CD4-positive, alpha-beta T cell treated with Interleukin-4 for 4 hours (primary cell): ENCODE data around the gene FAM163B.

ENCODE experiments used
- DNase-seq: peaks from one replicate; pipeline ENCODE4 v3.0.0-alpha.2; 2020

FAM163B gene

DNA sequence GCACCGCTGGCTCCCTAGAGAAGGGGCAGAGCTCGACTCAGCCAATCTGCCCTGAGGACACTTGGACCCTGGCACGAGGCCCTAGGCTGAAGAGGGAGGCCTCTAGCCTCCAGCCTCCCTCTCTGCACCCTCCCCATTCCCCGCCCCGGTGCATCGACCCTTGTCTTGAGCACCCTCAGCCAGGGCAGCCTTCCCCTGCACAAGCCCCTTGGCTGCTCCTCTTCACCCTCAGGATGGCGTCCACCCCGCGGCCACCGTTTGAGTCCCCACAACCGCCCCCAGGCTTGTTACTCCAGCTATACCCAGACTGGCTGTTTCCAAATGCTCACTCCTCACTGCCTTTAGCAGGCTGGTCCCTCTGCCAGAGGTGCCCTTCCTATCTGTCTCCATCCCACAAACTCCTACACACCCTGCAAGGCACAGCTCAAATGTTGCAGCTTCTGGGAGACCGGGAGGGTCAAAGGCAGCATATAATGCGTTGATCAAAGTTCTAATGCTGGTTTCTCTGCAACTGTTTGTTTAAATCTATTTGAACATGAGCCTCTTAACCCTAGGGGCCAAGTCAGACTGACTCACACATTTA is 6.5 kb upstream of the FAM163B start:
- DNase-seq = no peak

DNA sequence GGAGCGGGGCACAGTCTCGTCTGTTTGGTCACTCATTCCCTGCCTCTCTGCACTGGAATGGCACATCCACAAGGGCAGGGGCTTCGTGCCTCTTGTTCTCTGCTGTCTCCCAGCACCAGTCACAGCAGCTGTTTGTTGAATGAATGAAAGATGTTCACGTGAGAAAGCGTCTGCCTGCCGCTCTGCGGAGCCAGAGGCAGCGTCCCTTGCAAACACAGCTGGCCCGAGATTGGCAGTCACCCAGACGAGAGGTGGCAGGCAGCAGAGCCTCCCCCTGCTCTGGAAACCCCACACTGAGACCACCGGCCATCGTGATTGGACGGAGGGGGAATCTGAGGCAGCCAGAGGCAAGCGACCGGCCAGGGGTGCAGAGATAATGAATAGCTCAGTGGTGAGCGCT is 6.0 kb upstream of the FAM163B start:
- no peak for DNase-seq

GRCh38 chr9:133614678-133615077 is 5.5 kb upstream of the FAM163B start:
- no peak for DNase-seq

DNA sequence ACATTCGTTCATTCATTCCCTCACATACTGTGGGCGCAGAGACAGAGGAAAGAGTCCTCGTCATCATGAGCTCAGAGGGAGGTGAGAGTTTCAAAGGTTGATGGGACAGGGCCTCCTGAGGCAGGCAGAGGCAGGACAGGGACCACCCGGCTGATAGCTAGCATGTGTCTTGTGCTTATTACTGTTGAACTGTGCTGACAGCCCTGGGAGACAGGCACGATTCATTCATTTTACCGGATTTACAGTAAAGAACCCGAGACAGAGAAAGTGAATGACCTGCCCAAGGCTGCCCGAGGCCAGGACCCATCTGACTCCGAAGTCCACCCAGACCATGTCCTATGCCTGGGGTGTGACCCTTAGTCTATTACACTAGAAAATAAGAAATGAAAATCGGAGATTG is 4.9 kb upstream of the FAM163B start:
- DNase-seq = no peak

DNA sequence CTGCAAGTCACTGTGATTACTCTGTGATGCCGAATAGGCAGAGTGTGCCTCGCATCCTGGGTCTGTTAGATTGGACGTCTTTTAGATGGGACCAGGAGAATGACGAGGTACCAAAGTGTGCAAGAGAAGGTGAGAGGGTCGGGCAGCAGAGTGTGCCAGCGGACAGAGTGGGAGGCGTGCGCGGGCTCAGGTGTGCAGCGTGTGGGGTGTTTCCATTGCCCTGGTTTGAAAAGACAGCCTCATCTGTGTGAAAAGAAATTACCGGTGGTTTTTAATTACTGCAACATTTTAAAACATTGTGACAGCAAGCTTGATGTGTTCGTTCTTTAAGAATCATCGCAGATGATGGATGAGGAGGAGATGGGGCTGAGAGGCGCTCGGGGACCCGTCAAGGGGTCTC is 4.2 kb upstream of the FAM163B start:
- no peak for DNase-seq

DNA sequence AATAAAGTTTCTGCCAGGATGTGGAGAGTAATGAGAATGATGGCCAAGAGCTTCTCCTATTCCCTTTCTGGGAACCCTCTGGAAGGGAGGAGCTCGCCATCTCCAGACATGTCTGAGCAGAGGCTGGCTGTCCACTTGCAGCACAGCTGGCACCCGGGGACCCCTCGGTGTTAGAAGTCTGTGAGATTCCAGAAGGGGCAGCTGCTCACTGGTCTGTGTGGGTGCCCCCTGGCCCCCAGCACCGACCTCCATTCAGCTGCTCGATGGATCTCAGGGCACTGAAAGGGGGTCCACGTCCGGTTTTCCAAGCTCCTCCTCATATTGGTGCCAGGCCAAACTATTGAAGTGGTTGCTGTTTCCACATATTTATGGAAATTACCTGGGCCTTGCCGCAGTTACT is 3.6 kb upstream of the FAM163B start:
- DNase-seq = no peak

GRCh38 chr9:133612051-133612450 is 2.9 kb upstream of the FAM163B start:
- no peak for DNase-seq

DNA sequence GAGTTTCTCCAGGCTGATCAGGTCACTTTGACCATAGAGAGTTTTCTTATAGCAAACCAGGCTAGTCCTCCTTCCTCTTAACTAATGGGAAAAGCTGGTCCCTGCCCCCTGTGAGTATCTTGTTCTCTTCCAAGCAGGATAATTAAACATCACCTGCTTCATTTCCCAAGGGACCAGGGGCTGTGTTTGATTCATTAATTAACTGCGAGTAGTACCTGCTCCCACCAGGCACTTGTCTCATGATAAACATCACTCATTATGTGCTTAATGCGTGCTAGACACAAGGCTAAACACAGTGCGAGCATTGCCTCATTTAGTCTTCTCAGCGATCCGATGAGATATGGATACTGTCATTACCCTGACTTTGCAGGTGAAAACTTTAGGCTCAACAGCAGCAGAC is 1.7 kb upstream of the FAM163B start:
- DNase-seq = no peak

GRCh38 chr9:133608889-133609288 is 300 bp downstream of the FAM163B start:
- DNase-seq = no peak

DNA sequence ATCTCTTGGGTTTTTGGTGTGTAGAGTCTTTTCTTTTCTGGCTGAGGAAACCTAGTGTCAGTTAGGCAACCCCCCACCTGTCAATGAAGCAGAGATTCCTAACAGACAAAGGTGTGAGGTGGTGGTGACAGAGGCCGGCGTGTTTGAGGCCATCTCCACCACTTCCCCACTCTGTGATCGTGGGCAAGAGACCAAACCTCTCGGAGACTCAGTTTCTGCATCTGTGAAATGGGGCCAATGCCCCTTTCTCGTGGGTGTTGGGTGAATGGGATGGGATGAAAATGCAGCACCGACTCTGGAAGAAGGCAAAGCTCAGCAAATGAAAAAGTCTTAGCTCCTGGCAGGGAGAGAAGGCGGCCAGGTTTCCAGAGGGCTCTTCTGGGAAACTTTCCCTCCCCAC is 807 bp downstream of the FAM163B start:
- DNase-seq = no peak

DNA sequence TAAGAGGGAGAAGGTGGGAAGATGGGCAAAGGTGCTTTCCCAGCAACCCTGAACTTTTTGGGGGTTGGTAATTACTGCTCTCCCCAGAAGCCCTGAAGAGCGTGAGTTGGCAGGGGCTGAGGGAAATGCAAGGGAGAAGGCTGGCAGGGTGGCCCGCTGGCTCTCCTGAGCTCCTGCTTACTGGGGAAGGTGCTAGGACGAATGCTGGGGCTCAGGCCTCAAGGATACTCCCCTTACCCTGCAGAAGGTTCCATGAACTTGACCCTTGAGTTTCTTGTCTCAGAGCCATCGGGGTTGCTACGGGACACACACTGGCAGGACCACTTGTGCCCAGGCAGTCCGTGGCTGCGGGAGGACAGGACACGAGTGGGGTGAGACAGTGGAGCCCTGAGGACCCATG is 1.2 kb downstream of the FAM163B start:
- DNase-seq = no peak

- no peak for DNase-seq
Measured at GRCh38 chr9:133607381-133607780, 1.8 kb downstream of the FAM163B start.

- DNase-seq = no peak
Measured at GRCh38 chr9:133606708-133607025, 2.5 kb downstream of the FAM163B start.

DNA sequence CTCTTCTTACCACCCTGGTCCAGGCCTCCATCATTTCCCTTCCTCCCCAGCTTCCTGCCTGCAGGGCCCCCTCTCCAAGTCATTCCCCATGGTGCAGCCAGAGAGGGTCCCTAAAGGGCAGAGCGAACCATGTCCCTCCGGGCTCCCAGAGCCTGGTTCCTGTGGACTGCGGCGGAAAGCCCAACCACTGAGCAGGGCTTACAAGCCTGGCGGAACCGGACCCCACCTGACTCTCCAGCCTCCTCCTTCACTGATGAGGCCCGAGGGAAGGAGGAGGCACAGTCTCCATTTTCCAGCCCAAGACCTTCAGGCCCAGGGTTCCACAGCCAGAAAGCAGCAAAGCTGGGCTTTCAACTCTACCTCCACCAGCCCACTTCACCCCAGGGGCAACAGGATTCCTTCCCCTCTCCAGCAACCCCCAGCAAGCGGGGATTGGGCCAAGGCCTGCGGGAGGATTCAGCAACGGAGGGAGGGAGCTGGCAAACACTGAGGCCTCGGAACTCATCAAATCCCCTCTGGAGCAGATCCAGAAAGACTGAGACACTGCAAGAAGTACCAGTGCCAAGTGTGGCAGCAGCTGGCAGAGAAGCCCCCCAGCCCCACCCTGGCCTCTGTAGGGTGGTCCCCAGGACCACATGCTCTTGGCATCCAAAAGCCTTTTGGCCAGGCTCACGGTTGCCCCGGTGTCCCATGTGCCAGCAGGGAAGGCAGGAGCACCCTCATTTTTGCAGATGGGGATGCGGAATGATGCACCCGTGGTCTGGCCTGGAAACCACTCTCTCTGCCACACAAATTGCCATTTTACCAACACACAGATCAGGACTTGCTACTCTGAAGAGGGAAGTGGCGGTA is 3.1 kb downstream of the FAM163B start:
- no peak for DNase-seq

DNA sequence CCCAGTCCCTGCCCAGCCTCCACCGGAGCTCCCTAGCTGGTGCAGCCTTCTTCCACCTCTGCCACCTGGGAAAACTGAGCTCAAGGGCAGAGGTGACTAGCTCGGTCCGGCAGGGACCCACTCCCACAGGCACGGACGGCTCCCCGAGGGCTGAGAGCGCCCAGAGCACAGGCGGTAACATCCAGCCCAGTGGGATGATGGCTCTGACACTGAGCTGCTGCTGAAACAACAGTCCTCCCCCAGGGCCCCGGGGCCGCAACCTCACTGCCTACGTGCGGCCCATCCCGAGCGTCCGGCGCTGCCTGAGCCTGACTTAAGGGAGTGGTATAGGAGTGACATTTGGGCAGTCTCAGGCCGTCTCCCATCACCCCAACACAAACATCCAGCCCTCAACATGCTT is 3.7 kb downstream of the FAM163B start:
- DNase-seq = no peak

DNA sequence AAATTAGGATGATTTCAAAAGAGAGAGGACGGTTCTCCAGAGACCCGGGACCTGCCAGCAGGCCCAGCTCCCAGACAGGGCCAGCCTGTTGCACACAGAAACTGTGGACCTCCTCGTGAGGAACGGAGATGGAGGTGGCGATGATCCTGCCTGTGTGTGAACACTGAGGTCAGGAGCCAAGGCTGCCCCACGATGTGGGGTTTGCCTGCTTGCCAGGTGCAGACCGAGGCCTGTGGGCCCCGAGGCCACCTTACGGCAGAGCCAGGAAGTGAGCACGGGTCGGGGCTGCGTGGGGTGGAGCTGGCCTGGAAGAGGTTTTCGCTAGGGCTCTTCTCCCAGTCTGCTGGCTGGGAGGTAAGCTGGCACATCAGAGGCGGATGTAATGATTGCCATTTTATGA is 4.3 kb downstream of the FAM163B start:
- no peak for DNase-seq

DNA sequence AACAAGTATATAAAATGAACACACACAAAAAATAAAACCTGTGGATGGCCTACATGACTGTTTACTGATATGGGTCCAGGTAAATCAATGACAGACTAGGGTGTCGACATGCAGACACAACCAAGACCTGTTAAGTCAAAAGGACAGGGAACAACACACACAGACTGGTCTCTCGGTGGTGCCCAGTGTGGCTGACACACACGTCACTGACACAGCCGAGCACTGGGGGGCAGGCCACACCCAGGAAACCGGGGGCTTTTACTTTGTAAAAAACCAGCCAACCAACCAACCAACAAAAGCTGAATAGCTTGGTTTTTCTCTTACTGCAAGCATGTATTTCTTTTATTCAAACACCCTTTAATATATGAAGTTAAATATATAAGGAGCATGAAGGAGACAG is 5.0 kb downstream of the FAM163B start:
- DNase-seq = no peak

DNA sequence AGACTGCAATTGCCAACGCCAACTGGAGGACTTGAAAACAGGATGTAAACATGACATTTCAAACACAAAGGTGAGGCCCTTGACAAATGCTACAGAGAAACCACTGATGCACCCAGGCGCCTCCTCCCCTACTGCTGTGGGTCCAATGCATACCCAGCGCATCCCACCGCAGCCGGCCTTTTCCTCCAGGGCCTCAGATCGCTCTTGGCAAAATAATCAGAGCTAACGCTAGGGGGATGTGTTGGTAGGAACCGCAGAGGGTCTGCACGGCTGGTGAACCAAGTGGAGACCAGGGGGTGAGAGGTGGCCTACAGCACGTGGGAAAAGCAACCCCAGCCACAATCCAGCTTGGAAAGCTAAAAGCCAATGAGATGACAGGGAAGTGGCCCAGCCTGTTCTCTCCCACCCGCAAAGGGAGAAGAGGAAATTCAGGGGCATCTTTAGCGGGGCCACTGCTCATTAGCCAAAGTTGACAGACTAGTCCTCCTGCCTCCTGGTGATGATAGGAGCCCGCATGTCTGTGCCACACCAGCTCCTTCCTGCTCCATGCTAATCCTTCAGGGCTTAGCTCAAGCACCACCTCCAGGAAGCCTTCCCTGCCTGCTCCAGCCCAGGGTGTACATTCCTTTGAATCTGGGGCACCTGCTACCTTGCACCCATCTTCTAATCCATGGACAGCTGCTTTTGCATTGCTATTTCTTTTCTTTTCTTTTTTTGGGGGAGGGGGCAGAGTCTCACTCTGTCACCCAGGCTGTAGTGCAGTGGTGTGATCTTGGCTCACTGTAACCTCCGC is 5.9 kb downstream of the FAM163B start:
- DNase-seq = no peak

- DNase-seq = no peak
Measured at GRCh38 chr9:133602277-133602676, 6.9 kb downstream of the FAM163B start.

GRCh38 chr9:133601746-133602145 is 7.4 kb downstream of the FAM163B start:
- no peak for DNase-seq

GRCh38 chr9:133600739-133601138 is 8.4 kb downstream of the FAM163B start:
- no peak for DNase-seq

DNA sequence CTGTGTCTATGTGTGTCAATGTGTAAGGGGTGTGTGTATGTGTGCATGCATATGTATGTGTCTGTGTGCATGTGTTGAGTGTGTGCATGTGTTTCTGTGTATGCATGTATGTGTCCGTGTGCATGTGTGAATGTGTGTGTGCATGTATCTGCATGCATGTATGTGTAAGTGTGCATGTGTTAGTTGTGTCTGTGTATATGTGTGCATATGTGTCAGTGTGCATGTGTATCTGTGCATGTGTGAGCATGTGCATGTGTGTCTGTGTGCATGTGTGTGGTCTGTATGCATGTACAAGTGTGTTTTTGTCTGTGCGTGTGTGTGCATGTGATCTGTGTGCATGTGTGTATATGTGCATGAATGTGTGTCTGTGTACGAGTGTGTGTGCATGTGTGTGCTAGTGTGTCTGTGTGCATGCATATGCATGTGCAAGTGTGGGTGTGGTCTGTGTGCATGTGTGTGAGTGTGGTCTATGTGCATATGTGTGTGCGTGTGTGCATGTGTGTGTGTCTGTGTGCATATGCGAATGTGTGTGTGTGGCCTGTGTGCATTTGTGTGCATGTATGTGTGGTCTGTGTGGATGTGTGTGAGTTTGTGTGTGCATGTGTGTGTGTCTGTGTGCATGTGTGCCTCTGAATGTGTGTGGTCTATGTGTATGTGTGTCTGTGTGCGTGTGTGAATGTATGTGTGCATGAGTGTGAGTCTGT is 9.6 kb downstream of the FAM163B start:
- no peak for DNase-seq

GRCh38 chr9:133598978-133599377 is 10.2 kb downstream of the FAM163B start:
- DNase-seq = no peak
